Measurements from ENCODE around the gene DTNBP1.

DTNBP1 gene

GRCh38 chr6:15513801-15514711, 148.8 kb downstream of the DTNBP1 start:
- DNase-seq (ENCODE audit: low spot score), result no peak

GRCh38 chr6:15513131-15513771, 149.6 kb downstream of the DTNBP1 start:
- DNase-seq (ENCODE audit: low spot score), result no peak

- no peak for DNase-seq (ENCODE audit: low spot score)
Measured at GRCh38 chr6:15512721-15513120, 150.1 kb downstream of the DTNBP1 start.

- no peak for DNase-seq (ENCODE audit: low spot score)
Measured at GRCh38 chr6:15512126-15512525, 150.7 kb downstream of the DTNBP1 start.

GRCh38 chr6:15511248-15512125, 151.3 kb downstream of the DTNBP1 start:
- no peak for DNase-seq (ENCODE audit: low spot score)

GRCh38 chr6:15510536-15511247, 152.1 kb downstream of the DTNBP1 start:
- no peak for DNase-seq (ENCODE audit: low spot score)

GRCh38 chr6:15510121-15510520, 152.7 kb downstream of the DTNBP1 start:
- no peak for DNase-seq (ENCODE audit: low spot score)

GRCh38 chr6:15509335-15509933, 153.4 kb downstream of the DTNBP1 start:
- DNase-seq (ENCODE audit: low spot score), result no peak

GRCh38 chr6:15508931-15509330, 153.9 kb downstream of the DTNBP1 start:
- DNase-seq (ENCODE audit: low spot score), result no peak

- no peak for DNase-seq (ENCODE audit: low spot score)
Measured at GRCh38 chr6:15508441-15508871, 154.4 kb downstream of the DTNBP1 start.

GRCh38 chr6:15507746-15508145, 155.1 kb downstream of the DTNBP1 start:
- no peak for DNase-seq (ENCODE audit: low spot score)

- no peak for DNase-seq (ENCODE audit: low spot score)
Measured at GRCh38 chr6:15507221-15507620, 155.6 kb downstream of the DTNBP1 start.

GRCh38 chr6:15506066-15506465, 156.8 kb downstream of the DTNBP1 start:
- DNase-seq (ENCODE audit: low spot score), result no peak

- DNase-seq (ENCODE audit: low spot score), result no peak
Measured at GRCh38 chr6:15505463-15505918, 157.3 kb downstream of the DTNBP1 start.

GRCh38 chr6:15504581-15505350, 158.1 kb downstream of the DTNBP1 start:
- DNase-seq (ENCODE audit: low spot score), result peak; percentile 57

- no peak for DNase-seq (ENCODE audit: low spot score)
Measured at GRCh38 chr6:15504040-15504495, 158.8 kb downstream of the DTNBP1 start.

GRCh38 chr6:15503346-15503680, 159.5 kb downstream of the DTNBP1 start:
- DNase-seq (ENCODE audit: low spot score), result no peak

- no peak for DNase-seq (ENCODE audit: low spot score)
Measured at GRCh38 chr6:15502446-15503345, 160.1 kb downstream of the DTNBP1 start.

GRCh38 chr6:15501826-15502445, 160.9 kb downstream of the DTNBP1 start:
- no peak for DNase-seq (ENCODE audit: low spot score)
